HG03442 (cell line): Measurements from ENCODE around the gene CC2D1A.
A peak's percentile ranks its signal among the peaks of the same experiment; 100 is the strongest.

ENCODE experiments used
- ATAC-seq: cut with Tn5 transposase; IDR thresholded peaks from one replicate; pipeline ENCODE4 v1.9.1; 2021; ENCODE audit warnings: mild to moderate bottlenecking, moderate library complexity; ENCODE audit not compliant: unreplicated experiment

Gene CC2D1A

DNA sequence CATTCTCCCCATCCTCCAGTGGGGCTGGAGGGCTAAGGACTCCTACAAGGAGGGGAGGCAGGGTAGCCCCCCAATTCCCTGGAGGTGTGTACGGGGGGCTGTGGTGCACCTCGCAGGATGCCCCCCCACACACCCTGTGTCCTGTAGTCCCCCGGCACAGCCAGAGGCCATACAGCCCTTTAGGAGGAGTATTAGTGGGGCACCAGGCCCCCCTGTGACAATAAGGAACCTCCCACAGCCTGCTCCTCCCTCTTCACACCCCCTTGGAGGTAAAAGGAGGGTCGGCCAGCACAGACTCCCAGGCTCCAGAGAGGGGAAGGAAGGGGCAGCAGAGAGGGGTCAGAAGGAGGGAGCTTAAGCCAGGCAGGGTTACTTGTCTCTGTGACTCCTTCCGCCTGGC, 29.2 kb upstream of the CC2D1A start, which contains the start of gene NANOS3:
NANOS3 (plus strand) TSS at position 301 of the 400 bp plus-strand sequence. CDS start 115 bp downstream, outside the sequence.
- no peak for ATAC-seq

DNA sequence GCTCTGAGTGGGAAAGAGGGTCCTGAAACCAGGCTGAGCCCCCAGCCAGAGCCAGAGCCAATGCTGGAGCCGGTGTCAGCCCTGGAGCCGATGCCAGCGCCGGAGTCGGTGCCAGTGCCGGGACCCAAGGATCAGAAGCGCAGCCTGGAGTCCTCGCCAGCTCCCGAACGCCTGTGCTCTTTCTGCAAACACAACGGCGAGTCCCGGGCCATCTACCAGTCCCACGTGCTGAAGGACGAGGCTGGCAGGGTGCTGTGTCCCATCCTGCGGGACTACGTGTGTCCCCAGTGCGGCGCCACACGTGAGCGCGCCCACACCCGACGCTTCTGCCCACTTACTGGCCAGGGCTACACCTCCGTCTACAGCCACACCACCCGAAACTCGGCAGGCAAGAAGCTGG, 28.7 kb upstream of the CC2D1A start:
- no peak for ATAC-seq

DNA sequence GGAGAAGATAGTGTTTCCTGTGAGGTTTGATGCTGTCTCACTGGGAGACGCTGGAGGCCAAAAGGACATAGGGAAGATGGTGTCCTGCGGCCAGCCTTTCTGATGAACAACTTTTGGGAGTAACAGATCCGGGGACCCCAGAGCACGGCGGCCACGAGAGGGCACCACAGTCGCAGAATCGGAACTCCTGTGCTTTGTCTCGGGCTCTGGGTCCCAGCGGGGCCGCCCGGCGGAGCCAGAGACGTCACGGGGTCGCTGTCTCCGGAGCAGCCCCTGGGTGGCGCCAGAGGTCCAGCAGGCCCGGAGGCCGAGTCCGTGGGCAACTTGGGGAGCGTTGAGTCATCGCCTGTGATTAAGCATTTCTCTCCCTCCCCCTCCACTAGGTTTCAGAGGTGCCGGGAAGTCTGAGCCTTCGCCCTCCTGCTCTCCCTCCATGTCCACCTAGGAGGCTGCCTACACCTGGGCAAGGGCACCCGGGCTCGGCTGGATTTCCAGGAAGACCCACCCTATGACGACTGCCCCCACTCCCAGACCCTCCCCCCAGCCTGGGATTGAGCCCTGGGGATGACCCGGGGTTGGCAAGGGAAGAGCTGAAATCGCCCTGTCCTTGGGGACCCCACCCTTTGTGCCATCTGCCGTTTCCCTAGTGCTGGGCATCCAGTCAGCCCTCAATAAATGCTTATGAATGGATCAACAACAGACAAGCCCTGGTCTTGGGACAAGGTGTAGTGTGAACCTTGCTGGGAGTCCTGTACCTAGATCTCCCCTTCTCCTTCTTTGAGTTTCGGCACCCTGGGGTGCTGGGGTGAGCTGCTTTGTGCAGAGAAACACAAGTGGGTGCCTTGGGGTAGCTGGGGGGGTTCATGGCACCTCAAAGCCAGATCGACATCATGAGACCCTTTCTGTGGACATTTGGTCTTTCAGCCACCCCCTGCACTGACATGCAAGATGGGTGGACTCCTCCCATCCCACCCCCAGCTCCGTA, 25.6 kb upstream of the CC2D1A start:
- ATAC-seq, result peak; percentile 83

DNA sequence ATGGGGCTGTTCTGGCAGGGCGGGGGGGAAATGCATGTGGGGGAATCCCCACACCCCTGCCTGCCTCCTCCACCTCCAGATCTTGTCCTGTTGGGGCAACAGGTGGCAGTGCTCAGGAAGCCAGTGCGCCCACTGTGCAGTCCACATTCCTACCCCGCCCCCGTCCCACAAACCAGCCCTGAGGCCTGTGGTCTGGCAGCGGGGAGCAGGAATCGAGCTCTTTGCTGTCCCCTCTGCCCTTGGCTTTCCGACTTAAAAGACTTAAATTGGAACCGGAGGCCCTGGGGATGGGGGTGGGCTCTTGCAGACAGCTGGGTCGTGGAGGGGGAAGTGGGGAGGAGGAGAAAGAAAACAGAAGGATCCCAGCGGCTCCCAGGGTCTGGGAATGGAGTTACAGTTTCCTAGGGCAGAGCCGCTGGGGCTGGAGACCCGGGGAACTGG, 24.7 kb upstream of the CC2D1A start:
- no peak for ATAC-seq

DNA sequence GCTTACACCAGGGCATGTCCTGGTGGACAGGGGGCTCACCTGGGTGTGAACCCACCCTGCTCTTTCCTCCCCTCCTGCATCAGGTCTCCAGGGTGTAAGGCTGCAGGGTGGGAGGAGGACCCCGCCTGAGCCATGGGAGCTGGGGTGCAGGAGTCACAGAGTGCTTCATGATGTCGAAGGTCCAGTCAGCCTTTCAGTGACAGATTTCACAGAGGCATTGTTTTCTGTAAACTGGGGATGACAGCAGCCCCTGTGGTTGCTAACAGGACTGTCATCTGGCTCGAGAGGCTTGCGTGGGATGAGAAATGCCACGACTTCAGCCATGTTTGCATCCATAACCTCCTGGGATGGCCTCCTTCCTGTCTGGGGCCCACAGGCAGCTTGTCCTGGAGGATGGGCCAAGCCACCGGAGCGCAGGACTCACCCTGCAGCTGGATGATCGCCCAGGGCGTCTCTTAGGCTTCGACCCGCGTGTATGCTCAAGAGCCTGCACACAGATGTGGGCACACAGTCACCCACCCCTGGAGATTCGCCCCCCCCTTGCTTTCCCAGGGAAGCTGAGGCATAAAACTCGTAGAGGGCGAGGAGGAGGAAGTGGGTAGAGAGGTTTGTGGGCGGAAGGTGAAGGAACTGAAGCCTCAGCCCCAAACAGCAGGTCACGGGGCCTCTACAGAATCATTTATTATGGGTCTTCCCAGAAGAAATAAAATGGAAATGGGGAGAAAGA, 24.1 kb upstream of the CC2D1A start:
- ATAC-seq, result no peak

DNA sequence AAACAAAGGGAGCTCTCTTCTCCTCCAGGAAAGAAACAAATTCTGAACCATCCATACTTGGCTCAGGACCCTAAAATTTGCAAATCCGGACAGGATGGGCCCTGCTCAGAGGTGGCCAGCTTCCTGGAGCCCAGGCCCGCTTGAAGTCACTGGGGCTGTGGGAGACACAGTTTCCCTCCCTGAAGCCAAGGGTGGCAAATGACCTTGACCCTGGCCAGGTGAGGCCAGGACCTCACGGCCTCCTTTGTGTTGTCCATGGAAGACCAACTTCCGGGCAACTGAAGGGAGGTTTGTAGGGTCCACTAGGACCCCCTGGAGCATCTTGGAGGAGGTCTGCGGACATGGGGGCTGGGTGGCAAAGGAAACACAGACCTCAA, 23.6 kb upstream of the CC2D1A start:
- no peak for ATAC-seq

DNA sequence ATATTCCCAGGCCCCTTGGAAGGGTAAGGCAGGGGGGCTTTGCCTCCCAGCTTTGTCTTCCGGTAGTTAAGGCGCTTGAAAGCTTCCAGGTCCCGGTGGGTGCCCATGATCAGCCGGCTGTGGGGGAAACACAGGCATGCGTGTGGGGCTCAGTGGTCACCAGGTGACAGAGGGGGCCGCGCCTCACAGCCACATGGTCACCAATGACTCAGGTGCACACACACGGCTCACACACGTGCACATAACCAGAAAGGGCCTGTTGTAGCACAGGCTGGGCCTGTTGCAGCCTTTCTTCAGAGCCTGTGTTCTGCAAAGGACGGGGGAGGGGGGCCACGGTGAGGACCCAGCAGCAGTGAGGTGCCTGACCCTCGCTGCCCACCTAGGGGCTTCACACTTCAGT, 23.2 kb upstream of the CC2D1A start:
- ATAC-seq, result no peak

DNA sequence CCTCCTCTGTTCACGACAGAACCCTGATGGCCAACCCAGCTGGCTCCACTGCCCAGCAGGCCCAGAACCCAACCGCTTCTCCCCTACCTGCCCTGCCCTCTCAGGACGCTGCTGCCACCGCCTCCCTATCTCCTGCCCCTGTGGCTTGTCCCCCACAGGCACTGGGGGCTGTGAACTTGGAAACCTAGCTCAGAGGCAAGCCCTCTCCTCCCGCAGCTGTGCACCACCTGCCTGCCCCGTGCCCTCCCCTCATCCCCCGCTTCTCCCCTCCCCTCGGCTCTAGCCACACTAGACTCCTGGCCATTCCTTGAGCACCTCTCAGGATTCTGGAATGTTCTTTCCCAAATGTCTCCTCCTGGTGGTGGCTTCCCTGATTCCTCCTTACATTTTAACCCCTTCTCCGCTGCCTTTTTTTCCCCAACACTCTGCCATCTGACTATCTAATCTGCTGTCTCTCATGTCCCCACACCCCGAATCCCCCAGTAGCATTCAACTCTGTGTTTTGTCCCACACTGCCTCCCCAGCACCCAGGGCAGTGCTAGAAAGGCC, 22.4 kb upstream of the CC2D1A start:
- no peak for ATAC-seq

DNA sequence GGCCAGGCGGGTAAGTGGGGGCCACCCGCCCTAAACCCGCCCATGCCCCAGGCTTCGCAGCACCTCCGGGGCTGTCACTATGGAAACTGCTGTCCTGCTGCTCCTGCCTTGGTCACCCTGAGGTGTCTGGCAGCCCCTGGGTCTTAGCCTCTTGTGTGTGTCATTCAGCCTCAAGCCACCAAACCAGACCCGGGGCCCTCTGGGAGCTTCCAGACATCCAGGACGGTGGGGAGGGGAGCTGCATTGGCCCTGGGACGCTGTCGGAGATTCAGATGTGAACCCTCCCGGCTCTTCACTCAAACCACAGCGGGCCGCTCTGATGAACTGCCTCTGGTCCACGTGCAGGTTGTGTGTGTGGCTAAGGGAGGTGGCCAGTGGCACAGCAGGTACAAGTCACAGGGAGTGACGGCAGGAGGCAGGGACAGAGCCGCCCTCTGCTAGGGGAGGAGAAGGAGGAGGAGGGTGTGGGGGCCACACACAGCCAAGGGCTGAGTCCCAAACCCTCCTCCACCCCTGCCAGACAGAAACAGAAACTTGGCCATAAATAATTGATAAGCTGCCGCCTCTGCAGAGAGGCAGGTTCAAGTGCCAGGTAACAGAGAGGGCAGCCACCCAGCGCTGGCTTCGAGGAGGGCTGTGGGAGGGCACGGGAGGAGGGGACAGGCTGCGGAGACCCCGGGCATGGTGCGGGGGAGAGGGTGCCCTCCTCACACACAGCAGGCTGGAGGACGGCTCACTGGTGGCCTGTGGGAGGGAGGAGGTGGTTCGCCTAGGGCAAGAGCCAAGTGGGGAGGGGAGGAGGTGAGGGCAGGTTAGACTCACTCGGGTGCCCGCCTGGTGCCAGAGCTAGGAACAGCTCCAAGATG, 21.0 kb upstream of the CC2D1A start:
- no peak for ATAC-seq

DNA sequence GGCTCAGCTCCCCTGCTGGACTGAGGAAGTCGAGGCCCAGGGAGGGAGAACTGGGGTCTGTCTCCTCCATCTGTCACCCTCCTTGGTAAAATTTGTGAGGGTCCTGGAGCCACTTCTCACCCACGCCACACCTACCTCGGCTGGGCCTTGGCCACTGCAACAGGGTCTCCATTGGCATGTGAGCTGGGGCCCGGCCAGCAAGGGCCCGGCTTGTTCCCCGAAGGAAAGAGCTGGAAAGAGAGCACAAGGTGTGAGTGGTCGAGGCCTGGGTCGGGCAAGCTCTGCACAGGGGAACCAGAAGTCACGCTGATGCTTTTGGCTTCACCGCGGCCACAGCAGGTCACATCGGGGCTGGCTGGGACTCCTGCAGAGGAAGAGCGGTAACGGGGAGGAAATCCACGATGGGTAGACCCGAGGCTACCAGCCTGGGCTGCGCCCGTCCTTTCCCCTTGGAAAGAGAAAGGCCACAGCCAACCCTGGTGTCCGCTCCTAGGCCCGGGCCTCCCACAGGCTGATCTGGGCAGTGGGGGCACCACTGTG, 20.1 kb upstream of the CC2D1A start:
- ATAC-seq, result no peak

DNA sequence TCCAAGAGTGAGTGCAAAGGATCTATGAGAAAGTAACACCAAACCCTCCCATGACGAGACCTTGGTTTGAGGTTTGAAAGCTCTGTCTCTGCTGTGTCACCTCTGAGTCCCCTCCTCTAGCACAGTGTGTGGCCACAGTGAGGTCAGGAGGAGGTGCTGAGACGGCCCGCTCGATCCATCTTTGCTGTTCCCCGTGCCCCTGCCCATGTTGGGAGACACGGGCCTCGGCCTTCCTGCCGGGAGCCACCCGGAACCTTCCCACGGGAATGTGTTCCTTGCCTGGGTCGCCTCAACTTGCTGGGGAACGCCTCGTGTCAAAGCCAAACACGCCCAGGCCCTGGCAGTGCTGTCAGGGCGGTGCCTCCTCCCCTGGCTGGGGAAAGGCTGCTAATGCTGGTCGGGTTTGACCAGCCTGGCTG, 19.0 kb upstream of the CC2D1A start:
- no peak for ATAC-seq

DNA sequence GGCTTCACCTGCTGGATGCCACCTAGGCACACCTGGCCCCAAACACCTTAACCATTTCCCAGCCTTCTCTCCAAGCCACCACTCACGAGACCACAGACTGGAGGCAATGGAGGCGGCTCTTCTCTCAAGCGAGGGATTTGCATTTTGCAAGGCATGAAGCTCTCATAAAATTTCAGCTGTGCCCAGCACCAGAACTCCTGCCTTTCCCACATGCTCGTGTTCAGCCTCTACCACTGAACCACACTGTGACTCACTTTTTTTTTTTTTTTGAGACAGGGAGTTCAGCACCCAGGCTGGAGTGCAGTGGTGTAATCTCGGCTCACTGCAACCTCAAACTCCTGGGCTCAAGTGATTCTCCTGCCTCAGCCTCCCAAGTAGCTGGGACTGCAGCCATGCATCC, 18.5 kb upstream of the CC2D1A start:
- no peak for ATAC-seq

DNA sequence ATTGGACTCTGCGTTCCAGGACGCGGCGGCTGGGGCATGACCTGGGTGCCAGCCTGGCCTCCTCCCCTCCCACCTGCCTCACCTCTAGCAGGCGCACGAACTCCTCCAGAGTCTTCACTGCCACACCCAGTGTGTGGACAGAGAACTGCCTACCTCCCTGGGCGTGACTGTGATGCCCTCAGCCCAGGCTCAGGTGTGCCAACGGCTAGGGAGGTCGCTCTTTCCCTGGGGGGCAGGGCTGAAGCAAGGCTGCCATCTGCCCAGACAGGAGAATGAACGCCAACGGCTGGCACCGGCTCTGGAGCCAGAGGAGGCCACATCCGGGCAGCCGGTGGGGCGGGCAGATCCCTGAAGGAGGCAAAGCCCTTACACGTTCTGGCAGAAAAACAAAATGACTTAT, 17.7 kb upstream of the CC2D1A start:
- ATAC-seq, result no peak

DNA sequence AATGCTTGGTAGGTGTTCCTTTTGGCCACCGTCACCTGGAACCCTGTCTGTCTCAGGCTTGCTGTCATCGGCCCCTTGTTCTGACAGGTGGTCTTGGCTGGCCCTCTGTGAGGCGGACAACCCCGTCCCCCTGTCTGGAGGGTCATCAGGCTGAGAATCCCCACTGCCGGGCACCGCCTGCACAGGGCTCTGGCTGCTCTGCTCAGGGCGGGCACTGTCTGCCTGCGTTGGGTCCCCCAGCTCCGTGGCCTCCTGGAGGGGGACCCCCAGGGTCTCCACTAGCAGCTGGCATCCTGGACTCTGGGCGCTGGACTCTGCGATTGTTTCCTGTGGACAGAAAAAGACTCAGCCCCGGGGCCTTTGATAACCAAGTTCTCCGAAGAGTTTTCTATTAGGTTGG, 15.9 kb upstream of the CC2D1A start:
- ATAC-seq, result no peak

DNA sequence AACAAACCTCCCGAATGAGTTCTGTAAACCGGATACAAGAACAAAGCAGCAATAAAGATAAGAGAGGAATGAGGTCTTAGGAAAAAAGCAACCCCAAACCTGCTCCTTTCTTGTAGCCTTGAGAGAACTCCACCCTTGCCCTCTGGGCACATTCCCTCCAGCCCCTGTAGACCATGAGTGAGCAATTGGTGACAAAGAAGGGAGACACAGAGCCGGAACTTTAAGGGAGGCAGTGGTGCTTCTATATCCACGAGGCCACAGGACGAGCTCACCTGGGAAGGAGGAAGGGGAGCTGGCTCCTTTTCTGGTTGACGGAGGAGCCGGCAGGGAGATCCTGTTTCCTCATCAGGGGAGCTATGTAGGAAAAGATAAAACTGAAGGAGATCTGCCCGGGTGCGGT, 13.1 kb upstream of the CC2D1A start:
- no peak for ATAC-seq

DNA sequence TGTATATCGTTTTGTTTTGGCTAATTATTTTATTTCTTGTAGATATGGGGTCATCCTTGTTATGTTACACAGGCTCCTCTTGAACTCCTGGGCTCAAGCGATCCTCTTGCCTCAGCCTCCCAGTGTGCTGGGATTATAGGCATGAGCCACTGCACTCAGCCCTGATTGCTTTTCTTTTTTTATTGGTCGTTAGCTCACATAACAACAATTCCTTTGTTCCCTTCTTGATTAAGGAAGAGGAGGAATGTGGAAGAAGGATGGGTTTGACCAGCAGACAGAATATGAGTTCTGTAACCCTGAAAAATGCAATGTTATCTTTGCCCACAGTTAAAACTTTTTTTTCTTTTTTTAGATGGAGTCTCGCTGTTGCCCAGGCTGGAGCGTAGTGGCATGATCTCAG, 11.4 kb upstream of the CC2D1A start:
- ATAC-seq, result no peak

DNA sequence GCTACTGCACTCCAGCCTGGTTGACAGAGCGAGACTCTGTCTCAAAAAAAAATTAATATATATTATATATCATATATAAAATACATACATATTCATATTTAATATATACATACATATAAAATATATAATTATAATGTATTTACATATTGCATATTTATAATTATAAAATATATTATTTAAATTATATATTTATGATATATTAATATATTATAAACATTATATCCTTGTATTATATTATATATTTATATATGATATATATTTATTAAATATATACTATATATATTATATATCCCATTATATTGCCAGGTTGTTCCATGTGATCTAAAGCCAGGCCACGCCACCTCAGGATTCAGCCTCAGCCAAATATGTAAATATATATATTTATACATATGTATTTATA, 9.8 kb upstream of the CC2D1A start:
- ATAC-seq, result no peak

DNA sequence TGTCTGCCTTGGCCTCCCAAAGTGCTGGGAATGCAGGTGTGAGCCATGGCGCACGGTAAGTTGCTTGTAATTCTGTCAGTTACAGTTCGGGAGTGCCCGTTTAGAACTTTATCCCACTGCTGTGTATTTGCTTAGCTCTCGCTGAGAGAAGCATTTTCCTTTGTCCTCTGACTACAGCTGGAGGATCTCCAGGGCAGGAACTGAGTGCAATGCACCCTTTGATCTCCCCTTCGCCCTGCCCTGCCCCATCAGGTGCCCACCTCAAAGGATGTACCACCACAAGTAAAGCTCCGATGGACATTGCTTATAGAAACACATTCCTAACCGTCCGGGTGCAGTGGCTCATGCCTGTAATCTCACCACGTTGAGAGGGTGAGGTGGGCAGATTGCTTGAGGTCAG, 6.6 kb upstream of the CC2D1A start:
- no peak for ATAC-seq

DNA sequence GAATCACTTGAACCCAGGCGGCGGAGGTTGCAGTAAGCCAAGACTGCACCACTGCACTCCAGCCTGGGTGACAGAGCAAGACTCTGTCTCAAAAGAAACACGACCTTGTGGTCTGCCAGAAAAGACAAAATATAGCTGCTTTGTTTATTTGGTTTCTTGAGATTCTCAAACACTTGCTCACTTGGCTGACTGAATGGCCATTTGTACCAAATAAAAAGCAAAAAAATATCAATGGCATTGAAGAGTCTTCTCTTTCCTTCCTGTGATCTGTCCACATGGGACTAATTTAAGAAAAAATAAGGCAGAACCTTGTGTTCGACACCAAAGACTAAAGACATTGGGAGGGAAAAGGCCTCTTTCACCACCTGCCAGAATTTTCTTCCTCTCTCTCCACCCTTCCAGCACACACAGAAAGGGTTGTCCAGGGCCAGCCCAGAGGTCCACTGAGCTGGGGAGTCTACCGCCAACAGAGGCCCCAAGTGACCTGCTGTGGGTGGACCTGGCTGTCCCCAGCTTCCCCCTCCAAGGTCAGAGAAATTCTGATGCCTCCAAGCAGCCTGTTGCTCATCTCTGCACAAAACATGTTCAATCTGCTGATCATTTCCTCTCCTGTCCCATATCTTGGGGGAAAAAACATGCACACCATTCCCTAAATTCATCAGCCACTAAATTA, 6.0 kb upstream of the CC2D1A start:
- no peak for ATAC-seq

DNA sequence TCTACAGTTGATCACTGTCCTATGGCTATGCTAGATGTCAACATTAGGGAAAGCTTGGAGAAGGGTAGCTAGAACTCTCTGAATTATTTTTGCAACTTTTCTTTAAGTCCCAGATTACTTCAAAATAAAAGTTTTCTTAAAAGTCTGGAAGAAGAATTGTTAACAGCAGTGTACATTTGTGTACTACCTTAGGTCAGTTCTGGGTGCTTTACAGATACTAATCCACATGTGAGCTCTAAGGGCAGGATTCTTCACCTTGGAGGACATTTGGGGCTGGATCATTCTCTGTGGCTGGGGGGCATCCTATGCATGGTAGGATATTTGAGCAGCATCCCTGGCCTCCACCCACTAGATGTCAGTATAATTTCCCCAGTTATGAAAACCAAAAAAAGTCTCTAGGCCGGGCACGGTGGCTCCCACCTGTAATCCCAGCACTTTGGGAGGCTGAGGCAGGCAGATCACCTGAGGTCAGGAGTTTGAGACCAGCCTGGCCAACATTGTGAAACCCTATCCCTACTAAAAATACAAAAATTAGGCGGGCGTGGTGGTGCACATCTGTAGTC, 2.9 kb upstream of the CC2D1A start:
- no peak for ATAC-seq
